DND-41 (cell line): Measurements from ENCODE around the gene RGPD3.
"Not testable (repeated sequence)": the region's sequence is repeated elsewhere in the genome, so short reads cannot be mapped to it uniquely, and the experiment has no call there.

Experiments
- ATAC-seq: fragments of 200-7000 bp; cut with Tn5 transposase; 3 replicates; pipeline ENCODE4 v1.9.1; 2021; ENCODE audit warnings: low read depth; ENCODE audit not compliant: insufficient read depth
- DNase-seq: peaks from one replicate; pipeline ENCODE4 v3.0.0-alpha.2; 2020
- H2AFZ ChIP-seq: 2 replicates; pipeline ENCODE4 v1.6.0; 2012; ENCODE audit warnings: low read depth, low read length
- H3K27ac ChIP-seq: 2 replicates; pipeline ENCODE4 v1.5.1; 2012; ENCODE audit warnings: low read length, inconsistent platforms
- H3K27me3 ChIP-seq: fragments of 200-600 bp; sonication (generic); 2 replicates; pipeline ENCODE4 v1.6.0; 2012; ENCODE audit warnings: low read length, mild to moderate bottlenecking, inconsistent platforms; ENCODE audit not compliant: insufficient read depth, poor library complexity
- H3K36me3 ChIP-seq: 2 replicates; pipeline ENCODE4 v1.5.1; 2012; ENCODE audit warnings: low read length, inconsistent platforms; ENCODE audit not compliant: insufficient read depth
- H3K4me1 ChIP-seq: 2 replicates; pipeline ENCODE4 v1.5.1; 2012; ENCODE audit warnings: mild to moderate bottlenecking, low read length; ENCODE audit not compliant: insufficient read depth
- H3K4me2 ChIP-seq: 2 replicates; pipeline ENCODE4 v1.6.0; 2012; ENCODE audit warnings: mild to moderate bottlenecking, moderate library complexity, low read length, inconsistent platforms; ENCODE audit not compliant: insufficient read depth
- H3K4me3 ChIP-seq, 2 experiments: fragments of 200-600 bp in 1 of 2; shearing (Covaris generic) in 1 of 2; 2 replicates each; pipeline ENCODE4 v1.5.1; 2012 to 2016; ENCODE audit warnings: inconsistent platforms in 2 of 2, low read length in 2 of 2, mild to moderate bottlenecking in 2 of 2, low read depth in 1 of 2, moderate library complexity in 1 of 2
- H3K79me2 ChIP-seq: 2 replicates; pipeline ENCODE4 v1.6.0; 2012; ENCODE audit warnings: low read length, inconsistent platforms; ENCODE audit not compliant: insufficient read depth
- H3K9ac ChIP-seq: 2 replicates; pipeline ENCODE4 v1.6.0; 2012; ENCODE audit warnings: low read depth, mild to moderate bottlenecking, inconsistent platforms, low read length, moderate library complexity
- H3K9me3 ChIP-seq: 2 replicates; pipeline ENCODE4 v1.5.1; 2012; ENCODE audit warnings: low read length, moderate library complexity, mild to moderate bottlenecking, inconsistent platforms; ENCODE audit not compliant: insufficient read depth, severe bottlenecking
- H4K20me1 ChIP-seq: 2 replicates; pipeline ENCODE4 v1.6.0; 2012; ENCODE audit warnings: low read length; ENCODE audit not compliant: insufficient read depth

RGPD3 gene

DNA sequence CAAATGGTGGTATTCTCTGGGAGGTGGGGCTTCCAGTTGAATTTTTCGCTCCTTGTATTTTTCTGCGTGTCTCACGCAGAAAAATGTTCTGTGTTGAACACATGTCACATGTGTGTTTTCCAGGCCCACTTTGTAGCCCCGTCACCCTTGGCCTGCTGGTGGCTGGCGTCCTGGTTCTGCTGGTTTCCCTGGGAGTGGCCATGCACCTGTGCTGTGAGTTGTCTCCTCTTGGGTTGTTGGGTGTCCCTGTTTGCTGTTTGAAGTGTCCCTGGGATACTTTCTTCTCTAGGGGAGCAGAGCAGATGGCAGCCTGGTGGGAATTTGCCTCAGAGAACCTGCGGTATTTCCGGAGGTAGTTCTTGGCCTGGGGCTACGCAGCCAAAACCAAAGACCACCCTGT is 34.1 kb upstream of the RGPD3 start:
- H2AFZ ChIP-seq, H3K4me1 ChIP-seq, H3K27me3 ChIP-seq, H3K9ac ChIP-seq, H3K4me2 ChIP-seq, DNase-seq, H3K4me3 ChIP-seq, H4K20me1 ChIP-seq, H3K36me3 ChIP-seq, H3K9me3 ChIP-seq, H3K79me2 ChIP-seq, ATAC-seq, H3K27ac ChIP-seq: not testable (repeated sequence)

DNA sequence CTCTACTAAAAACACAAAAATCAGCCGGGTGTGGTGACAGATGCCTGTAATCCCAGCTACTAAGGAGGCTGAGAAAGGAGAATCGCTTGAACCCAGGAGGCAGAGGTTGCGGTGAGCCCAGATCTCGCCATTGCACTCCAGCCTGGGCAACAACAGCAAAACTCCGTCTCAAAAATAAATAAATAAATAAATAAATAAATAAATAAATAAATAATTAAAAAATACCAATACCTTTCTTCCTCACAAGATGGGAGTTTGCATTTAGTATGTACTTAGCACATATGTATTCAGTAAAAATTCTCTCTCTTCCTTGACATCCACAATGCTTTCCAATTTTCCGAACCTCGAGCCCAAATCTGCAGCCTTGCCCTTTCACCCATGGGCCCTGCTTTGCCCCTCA is 32.1 kb upstream of the RGPD3 start:
- not testable (repeated sequence) for H3K36me3 ChIP-seq, H3K79me2 ChIP-seq, DNase-seq, H2AFZ ChIP-seq, H3K4me2 ChIP-seq, H3K9me3 ChIP-seq, ATAC-seq, H3K9ac ChIP-seq, H3K27me3 ChIP-seq, H3K4me3 ChIP-seq, H3K27ac ChIP-seq, H3K4me1 ChIP-seq, H4K20me1 ChIP-seq

- H3K36me3 ChIP-seq, H2AFZ ChIP-seq, H3K9me3 ChIP-seq, DNase-seq, H4K20me1 ChIP-seq, H3K79me2 ChIP-seq, H3K4me2 ChIP-seq, H3K4me3 ChIP-seq, H3K27me3 ChIP-seq, ATAC-seq, H3K27ac ChIP-seq, H3K9ac ChIP-seq, H3K4me1 ChIP-seq: not testable (repeated sequence)
Observed at GRCh38 chr2:106498549-106498948, 30.3 kb upstream of the RGPD3 start.

GRCh38 chr2:106492913-106493312 is 24.7 kb upstream of the RGPD3 start:
- not testable (repeated sequence) for H4K20me1 ChIP-seq, H3K27ac ChIP-seq, H3K4me3 ChIP-seq, DNase-seq, H3K9ac ChIP-seq, H3K27me3 ChIP-seq, H3K36me3 ChIP-seq, H3K9me3 ChIP-seq, H2AFZ ChIP-seq, H3K4me2 ChIP-seq, ATAC-seq, H3K79me2 ChIP-seq, H3K4me1 ChIP-seq

- not testable (repeated sequence) for H3K79me2 ChIP-seq, H3K4me2 ChIP-seq, H3K36me3 ChIP-seq, H3K27me3 ChIP-seq, H2AFZ ChIP-seq, H3K9ac ChIP-seq, H3K9me3 ChIP-seq, ATAC-seq, H3K27ac ChIP-seq, DNase-seq, H3K4me1 ChIP-seq, H4K20me1 ChIP-seq, H3K4me3 ChIP-seq
Observed at GRCh38 chr2:106492399-106492798, 24.2 kb upstream of the RGPD3 start.

- H4K20me1 ChIP-seq, DNase-seq, ATAC-seq, H3K27ac ChIP-seq, H3K79me2 ChIP-seq, H3K36me3 ChIP-seq, H3K9ac ChIP-seq, H3K4me3 ChIP-seq, H3K27me3 ChIP-seq, H3K4me2 ChIP-seq, H3K4me1 ChIP-seq, H2AFZ ChIP-seq, H3K9me3 ChIP-seq: not testable (repeated sequence)
Observed at GRCh38 chr2:106489701-106490100, 21.5 kb upstream of the RGPD3 start.

DNA sequence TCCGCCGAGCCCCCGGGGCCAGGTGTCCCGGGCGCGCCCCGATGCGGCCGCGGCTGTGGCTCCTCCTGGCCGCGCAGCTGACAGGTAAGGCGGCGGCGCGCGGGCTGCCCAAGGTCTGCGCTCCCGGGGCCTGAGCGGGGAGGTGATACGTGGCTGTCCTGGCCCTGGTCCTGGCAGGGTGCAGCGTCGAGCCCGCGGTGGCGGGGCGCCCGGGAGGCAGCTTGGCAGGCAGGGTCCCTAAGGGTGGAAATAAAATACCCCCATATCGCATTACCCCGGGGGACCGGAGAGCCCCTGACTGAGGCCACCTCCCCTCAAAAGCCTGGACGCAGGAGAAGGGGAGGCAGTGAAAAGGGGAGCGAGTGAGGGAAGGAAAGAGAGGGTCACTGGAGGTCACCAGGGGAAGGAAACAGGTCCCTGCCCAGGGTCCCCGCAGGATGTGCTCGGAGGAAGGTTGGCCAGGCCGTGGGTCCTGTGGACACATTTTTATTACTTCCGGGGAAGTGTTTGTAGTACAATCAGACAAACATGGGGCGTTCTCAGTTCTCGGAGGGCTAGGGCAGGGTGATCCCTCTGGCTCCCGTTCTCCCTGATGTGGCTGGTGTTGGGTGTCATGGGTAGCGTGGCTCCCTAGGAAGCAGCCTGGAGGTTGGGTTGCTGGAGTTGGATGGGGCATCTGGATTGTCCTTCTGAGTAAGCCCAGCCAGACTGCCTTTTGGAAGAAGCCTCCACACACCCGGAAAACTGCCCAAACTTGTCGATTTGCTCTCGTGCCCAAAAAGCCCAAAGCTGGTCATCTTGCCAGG is 19.4 kb upstream of the RGPD3 start:
- H3K9ac ChIP-seq, H3K36me3 ChIP-seq, H3K27ac ChIP-seq, H3K4me3 ChIP-seq, H3K9me3 ChIP-seq, H3K27me3 ChIP-seq, ATAC-seq, H3K79me2 ChIP-seq, H3K4me1 ChIP-seq, H4K20me1 ChIP-seq, H2AFZ ChIP-seq, DNase-seq, H3K4me2 ChIP-seq: not testable (repeated sequence)

DNA sequence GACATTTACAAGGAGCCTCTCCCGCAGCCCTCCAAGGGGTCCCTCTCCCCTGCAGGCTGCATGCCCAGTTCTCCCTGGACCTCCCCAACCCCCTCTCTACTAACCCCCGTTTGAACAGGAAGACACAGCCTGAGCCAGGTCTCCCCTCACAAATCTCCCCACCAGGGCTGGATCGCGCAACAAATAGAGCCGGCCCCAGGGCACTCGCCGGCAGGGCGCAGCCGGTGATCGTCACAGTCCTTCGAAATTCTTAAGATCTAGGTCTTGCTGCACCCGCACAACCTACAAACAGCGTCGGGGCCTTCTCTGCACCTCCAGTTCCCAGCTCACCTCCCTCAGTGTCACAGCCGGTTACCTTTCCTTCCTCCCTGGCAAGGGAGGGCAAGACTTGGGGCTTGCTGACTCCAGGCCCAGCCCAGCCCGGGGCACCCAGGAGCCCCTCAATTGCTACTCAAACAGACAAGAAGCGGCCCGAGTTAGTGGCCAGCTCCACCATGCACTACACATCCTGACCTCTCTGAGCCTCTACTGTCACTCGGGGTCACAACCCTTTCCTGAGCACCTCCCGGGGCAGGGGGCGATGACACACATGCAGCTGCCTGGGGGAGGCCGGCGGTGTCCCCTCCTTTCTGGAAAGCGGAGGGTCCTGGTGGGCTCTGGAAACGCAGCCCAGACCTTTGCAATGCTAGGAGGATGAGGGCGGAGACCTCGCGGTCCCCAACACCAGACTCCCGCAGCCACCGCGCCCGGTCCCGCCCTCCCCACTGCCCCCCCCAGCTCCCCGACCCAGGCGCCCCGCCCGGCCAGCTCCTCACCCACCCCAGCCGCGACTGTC is 18.6 kb upstream of the RGPD3 start, which contains the start of gene CD8B2:
CD8B2 (plus strand) TSS at position 814 of the 835 bp plus-strand sequence. CDS start 63 bp downstream, outside the sequence.
- H3K4me2 ChIP-seq, DNase-seq, H3K9me3 ChIP-seq, H3K36me3 ChIP-seq, H4K20me1 ChIP-seq, ATAC-seq, H3K79me2 ChIP-seq, H3K4me1 ChIP-seq, H2AFZ ChIP-seq, H3K27me3 ChIP-seq, H3K4me3 ChIP-seq, H3K27ac ChIP-seq, H3K9ac ChIP-seq: not testable (repeated sequence)
